ENCODE measurements around the gene AGBL1.

Gene AGBL1

GRCh38 chr15:86759800-86760523 is 680.3 kb downstream of the AGBL1 start:
- no peak for TF ChIP-seq CTCF (IDR thresholded peaks at IDR 0.05; ENCODE audit: insufficient read depth, low read length, poor library complexity, severe bottlenecking)

GRCh38 chr15:86762874-86763273 is 683.2 kb downstream of the AGBL1 start:
- no peak overlapping the region for H3K4me3 ChIP-seq (replicated peaks; ENCODE audit: low read depth, low read length)
- no peak for TF ChIP-seq CTCF (IDR thresholded peaks at IDR 0.05; ENCODE audit: insufficient read depth, low read length, poor library complexity, severe bottlenecking)
- H3K27me3 ChIP-seq (replicated peaks; ENCODE audit: control insufficient read depth, insufficient read depth, low read length): no peaks in the 10 kb centered on the region

More at GRCh38 chr15:86759800-86760523, 680.3 kb downstream of the AGBL1 start:
- DNase-seq (ENCODE audit: extremely low read depth, insufficient read length): no peak
- Histone ChIP-seq H3K27me3 (replicated peaks; ENCODE audit: control insufficient read depth, insufficient read depth, low read length) (no peaks in the 10 kb centered on the region), H3K36me3 (ENCODE audit: control insufficient read depth, insufficient read depth, low read length) (no peaks in the 10 kb centered on the region), H3K4me3 (replicated peaks; ENCODE audit: low read depth, low read length) (no peak overlapping the region)

GRCh38 chr15:86764021-86764420 is 684.4 kb downstream of the AGBL1 start:
- Histone ChIP-seq H3K4me3 (replicated peaks; ENCODE audit: low read depth, low read length) (no peak overlapping the region), H3K36me3 (ENCODE audit: control insufficient read depth, insufficient read depth, low read length) (no peaks in the 10 kb centered on the region), H3K27me3 (replicated peaks; ENCODE audit: control insufficient read depth, insufficient read depth, low read length) (no peaks in the 10 kb centered on the region)
- TF ChIP-seq CTCF (IDR thresholded peaks at IDR 0.05; ENCODE audit: insufficient read depth, low read length, poor library complexity, severe bottlenecking): no peak
- DNase-seq (ENCODE audit: extremely low read depth, insufficient read length): no peak

More at GRCh38 chr15:86762874-86763273, 683.2 kb downstream of the AGBL1 start:
- DNase-seq (ENCODE audit: extremely low read depth, insufficient read length): no peak
- no peaks in the 10 kb centered on the region for H3K36me3 ChIP-seq (ENCODE audit: control insufficient read depth, insufficient read depth, low read length)

- DNase-seq (ENCODE audit: extremely low read depth, insufficient read length): no peak
Observed at GRCh38 chr15:86765281-86765680, 685.6 kb downstream of the AGBL1 start.

GRCh38 chr15:86772369-86773059 is 692.8 kb downstream of the AGBL1 start:
- DNase-seq (ENCODE audit: extremely low read depth, insufficient read length): no peak
- Histone ChIP-seq H3K27me3 (replicated peaks; ENCODE audit: control insufficient read depth, insufficient read depth, low read length) (no peaks in the 10 kb centered on the region), H3K36me3 (ENCODE audit: control insufficient read depth, insufficient read depth, low read length) (no peaks in the 10 kb centered on the region), H3K4me3 (replicated peaks; ENCODE audit: low read depth, low read length) (no peak overlapping the region)
- no peak for TF ChIP-seq CTCF (IDR thresholded peaks at IDR 0.05; ENCODE audit: insufficient read depth, low read length, poor library complexity, severe bottlenecking)

More at GRCh38 chr15:86765281-86765680, 685.6 kb downstream of the AGBL1 start:
- Histone ChIP-seq H3K27me3 (replicated peaks; ENCODE audit: control insufficient read depth, insufficient read depth, low read length) (no peaks in the 10 kb centered on the region), H3K4me3 (replicated peaks; ENCODE audit: low read depth, low read length) (no peak overlapping the region), H3K36me3 (ENCODE audit: control insufficient read depth, insufficient read depth, low read length) (no peaks in the 10 kb centered on the region)
- TF ChIP-seq CTCF (IDR thresholded peaks at IDR 0.05; ENCODE audit: insufficient read depth, low read length, poor library complexity, severe bottlenecking): no peak
